KOPT-K1 (cell line): ENCODE measurements around the gene POLR2J2.
"Not testable (repeated sequence)": the region's sequence is repeated elsewhere in the genome, so short reads cannot be mapped to it uniquely, and the experiment has no call there.

ENCODE experiments used
- H3K27ac ChIP-seq: fragments of 200-600 bp; sonication (generic); 2 replicates; pipeline ENCODE4 v1.5.1; 2016; ENCODE audit warnings: antibody characterized with exemption, mild to moderate bottlenecking, low read depth, low read length; ENCODE audit not compliant: poor library complexity, severe bottlenecking
- H3K36me3 ChIP-seq: fragments of 200-600 bp; sonication (generic); 2 replicates; pipeline ENCODE4 v1.5.1; 2017; ENCODE audit warnings: antibody characterized with exemption, mild to moderate bottlenecking, low read length, moderate library complexity; ENCODE audit not compliant: insufficient read depth
- H3K9me3 ChIP-seq: fragments of 200-600 bp; sonication (generic); 2 replicates; pipeline ENCODE4 v1.5.1; 2017; ENCODE audit warnings: antibody characterized with exemption, low read length, mild to moderate bottlenecking; ENCODE audit not compliant: insufficient read depth, poor library complexity, severe bottlenecking

The POLR2J2 gene

GRCh38 chr7:102671166-102671955 lies at the start of gene POLR2J2:
Gene POLR2J2 (minus strand): TSS chr7:102671663. CDS start chr7:102671601, 62 bp downstream.
- H3K36me3 ChIP-seq, H3K27ac ChIP-seq, H3K9me3 ChIP-seq: not testable (repeated sequence)

DNA sequence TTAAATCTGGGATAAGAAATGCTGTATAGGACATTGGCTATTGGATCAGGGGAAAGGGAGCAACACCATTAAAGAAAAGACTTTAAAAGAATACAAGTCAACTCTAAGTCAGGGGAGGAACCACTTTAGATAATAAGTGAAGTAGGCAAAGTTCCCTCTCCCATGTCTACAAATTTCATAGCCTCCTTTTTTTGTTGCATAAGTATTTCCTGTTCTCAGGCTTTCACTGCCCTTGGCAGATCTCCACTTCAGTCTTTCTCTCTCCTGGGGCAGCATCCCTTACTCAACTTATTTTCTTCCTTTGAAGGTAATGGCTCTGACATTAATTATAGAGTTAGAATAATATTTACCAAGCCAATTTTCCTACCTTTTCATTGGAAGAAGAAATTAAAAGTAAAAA lies 47.0 kb upstream of the POLR2J2 start:
- H3K36me3 ChIP-seq, H3K9me3 ChIP-seq, H3K27ac ChIP-seq: not testable (repeated sequence)

DNA sequence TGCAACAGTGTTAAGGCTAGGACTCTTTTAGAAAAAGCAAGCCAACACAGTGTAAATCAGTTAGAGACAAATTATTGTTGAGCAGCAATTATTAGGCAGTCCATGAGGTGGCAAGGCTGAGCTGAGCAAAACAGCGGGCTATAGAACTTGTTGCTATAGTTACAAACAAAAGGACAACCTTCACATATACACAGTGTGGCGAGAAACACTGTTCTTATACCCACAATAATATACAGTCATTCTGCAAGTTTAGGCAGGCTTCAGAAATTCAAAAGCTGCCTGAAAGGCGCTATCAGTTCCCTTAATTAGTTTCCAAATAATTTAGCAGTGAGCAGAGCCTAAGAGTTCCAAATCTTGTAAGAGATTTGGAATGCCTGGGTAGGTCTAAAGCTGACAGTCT lies 44.3 kb upstream of the POLR2J2 start:
- H3K36me3 ChIP-seq, H3K9me3 ChIP-seq, H3K27ac ChIP-seq: not testable (repeated sequence)

GRCh38 chr7:102714774-102715522 lies 43.5 kb upstream of the POLR2J2 start:
- H3K36me3 ChIP-seq, H3K27ac ChIP-seq, H3K9me3 ChIP-seq: not testable (repeated sequence)

DNA sequence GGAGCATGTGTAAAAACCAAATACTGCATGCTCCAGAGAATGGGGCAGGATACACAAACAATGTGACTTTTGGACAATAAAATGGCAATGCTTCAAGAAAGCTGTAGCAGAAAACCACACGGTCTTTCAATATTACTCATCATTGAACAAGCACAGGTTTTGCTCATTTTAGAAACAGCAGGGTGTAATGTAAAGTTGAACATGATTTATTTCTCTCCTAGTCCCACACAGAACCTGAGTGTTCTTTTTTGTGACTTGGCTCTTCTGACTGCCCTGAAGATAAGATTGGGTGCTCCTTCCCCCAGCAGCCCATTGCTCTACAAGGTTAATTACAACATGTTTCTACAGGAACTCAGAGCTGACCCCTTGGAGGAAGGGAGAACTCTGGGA lies 42.2 kb upstream of the POLR2J2 start:
- H3K27ac ChIP-seq: not testable (repeated sequence)

DNA sequence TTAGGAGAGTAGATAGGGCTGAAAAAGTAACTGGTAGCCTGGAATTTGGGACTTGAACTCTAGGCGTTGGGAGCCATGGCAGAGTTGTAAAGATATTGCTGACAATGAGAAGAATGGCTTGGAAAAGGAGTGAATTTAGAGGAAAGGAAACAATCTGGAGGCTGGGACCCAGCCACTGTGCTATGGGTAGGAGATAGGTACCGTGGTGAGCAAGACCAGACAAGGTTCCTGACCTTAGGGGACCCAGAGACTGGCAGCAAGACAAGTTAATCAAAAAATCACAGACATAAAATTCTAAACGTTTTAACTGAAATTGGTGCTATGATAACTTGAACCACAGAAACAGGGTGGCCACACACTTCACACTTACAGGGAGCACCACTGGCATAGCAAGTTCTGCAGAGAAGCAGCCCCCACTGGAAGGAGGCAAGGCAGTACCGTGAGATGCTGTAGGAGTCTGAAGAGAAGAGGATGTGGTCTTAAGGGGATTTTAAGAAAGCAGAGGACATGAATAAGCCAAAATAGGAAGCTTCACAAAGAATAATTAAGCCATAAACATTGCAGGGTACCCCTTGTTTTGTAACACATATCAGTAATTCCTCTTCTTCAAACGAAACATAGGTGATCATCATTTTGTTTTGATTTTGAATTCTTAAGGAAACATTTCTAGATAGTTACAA lies 41.7 kb upstream of the POLR2J2 start:
- H3K27ac ChIP-seq, H3K9me3 ChIP-seq, H3K36me3 ChIP-seq: not testable (repeated sequence)

More for the DNA sequence above, 42.2 kb upstream of the POLR2J2 start:
- not testable (repeated sequence) for H3K36me3 ChIP-seq, H3K9me3 ChIP-seq

DNA sequence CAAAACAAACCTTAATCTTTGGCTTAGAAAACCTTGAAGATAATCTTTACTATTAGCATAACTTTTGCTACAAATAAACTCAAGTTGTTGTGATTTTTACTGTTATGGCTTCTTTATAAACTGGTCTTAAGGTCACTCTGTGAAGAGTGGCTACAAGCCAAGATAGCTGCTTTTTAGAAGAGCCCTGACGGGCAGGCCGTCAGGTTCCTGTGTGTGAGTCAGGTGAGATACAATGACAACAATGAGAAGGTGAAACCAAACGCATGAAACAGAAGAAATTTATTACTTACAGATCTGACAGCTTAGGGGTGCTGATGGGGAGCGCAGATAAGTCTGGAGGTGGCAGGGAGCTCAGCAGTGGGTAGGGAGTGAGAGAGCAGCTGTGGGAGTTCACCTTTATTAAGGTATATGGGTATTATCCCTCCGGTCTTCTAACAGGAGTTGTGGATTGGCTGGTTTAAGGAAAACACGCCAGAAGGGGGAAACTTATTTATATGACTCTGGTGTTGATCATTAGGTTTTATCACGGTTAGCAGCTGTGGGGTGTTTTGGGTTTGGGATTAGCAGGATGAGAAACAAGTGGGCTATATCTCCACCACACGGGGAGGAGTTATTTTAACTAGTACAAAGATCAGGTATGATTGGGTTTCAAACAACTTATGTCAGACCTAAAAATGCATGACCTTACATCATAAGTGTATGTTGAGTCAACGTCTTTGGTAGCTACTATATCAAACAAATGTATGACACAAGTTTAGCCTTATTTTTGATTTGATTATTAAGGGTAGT lies 27.7 kb upstream of the POLR2J2 start:
- not testable (repeated sequence) for H3K27ac ChIP-seq, H3K36me3 ChIP-seq, H3K9me3 ChIP-seq

GRCh38 chr7:102697642-102698512 lies 26.4 kb upstream of the POLR2J2 start:
- H3K36me3 ChIP-seq, H3K9me3 ChIP-seq, H3K27ac ChIP-seq: not testable (repeated sequence)

DNA sequence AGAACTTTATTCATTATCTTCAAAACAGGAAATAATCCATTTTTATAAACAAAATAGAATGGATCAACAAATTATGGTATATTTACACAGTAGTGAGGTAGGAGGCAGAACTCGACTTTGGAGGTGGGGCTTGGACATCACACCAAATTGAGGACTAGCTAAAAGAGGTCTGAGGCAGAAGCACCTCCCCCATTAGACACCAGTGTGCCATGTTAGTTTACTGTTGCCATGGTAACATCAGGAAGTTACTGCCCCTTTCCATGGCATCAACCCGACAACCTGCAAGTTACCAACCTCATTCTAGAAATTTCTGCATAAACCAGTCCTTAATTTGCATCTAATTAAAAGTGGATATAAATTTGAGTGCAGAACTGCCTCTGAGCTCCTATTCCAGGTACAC lies 24.5 kb upstream of the POLR2J2 start:
- H3K36me3 ChIP-seq, H3K9me3 ChIP-seq, H3K27ac ChIP-seq: not testable (repeated sequence)

- not testable (repeated sequence) for H3K9me3 ChIP-seq, H3K27ac ChIP-seq, H3K36me3 ChIP-seq
Measured at GRCh38 chr7:102695033-102695552, 23.6 kb upstream of the POLR2J2 start.

GRCh38 chr7:102694008-102694407 lies 22.5 kb upstream of the POLR2J2 start:
- H3K9me3 ChIP-seq, H3K36me3 ChIP-seq, H3K27ac ChIP-seq: not testable (repeated sequence)

- H3K27ac ChIP-seq, H3K9me3 ChIP-seq, H3K36me3 ChIP-seq: not testable (repeated sequence)
Measured at GRCh38 chr7:102690602-102691001, 19.1 kb upstream of the POLR2J2 start.

- H3K36me3 ChIP-seq, H3K9me3 ChIP-seq: not testable (repeated sequence)
- peak overlapping the region; percentile 31 for H3K27ac ChIP-seq
Measured at GRCh38 chr7:102689436-102690282, 18.2 kb upstream of the POLR2J2 start.
